SH-SY5Y (cell line): ENCODE results near the gene FBXW11.

Source experiments
- GATA2 ChIP-seq: IDR thresholded peaks from 2 replicates; pipeline ENCODE4 v1.6.1; 2011; ENCODE audit warnings: mild to moderate bottlenecking, low read depth, low read length
- GATA3 ChIP-seq: IDR thresholded peaks from 2 replicates; pipeline ENCODE4 v1.6.1; 2011; ENCODE audit warnings: low read depth, mild to moderate bottlenecking, low read length, moderate library complexity

- TF ChIP-seq GATA3 (no peak), GATA2 (no peak)
Measured at GRCh38 chr5:171926311-171926710, 80.1 kb downstream of the FBXW11 start.
